HepG2 (cell line): ENCODE measurements around the gene GJC1. TPM values are rescaled to one million over a fixed set of nuclear protein-coding genes. Genes with fewer than 3 reads are reported as not detected.

Experiments
- ATAC-seq: fragments of 200-7000 bp; cut with Tn5 transposase; 3 replicates; pipeline ENCODE4 v1.9.1; 2020; ENCODE audit warnings: mild to moderate bottlenecking, moderate library complexity
- BruUV-seq: library from RNA; stranded (reverse); fragments of 400-500 nt; replicated peaks from 2 replicates; lab custom pipeline; 2021; lab: Mats Ljungman, UMichigan
- CTCF ChIA-PET: fragments of 300-600 bp; formaldehyde crosslinking; extraction: SDS; loops from one replicate; lab custom pipeline; 2021; ENCODE audit warnings: low total read pairs, inconsistent platforms, low intra/inter-chr PET ratio; lab: Yijun Ruan, JAX
- POLR2A ChIA-PET: fragments of 350-600 bp; sonication (Branson Sonifier 250); formaldehyde crosslinking; loops from one replicate; lab custom pipeline; 2020; ENCODE audit warnings: antibody characterized with exemption, inconsistent platforms; lab: Yijun Ruan, JAX
- DNase-seq: peaks from one replicate; pipeline ENCODE4 v3.0.0-alpha.2; 2015; ENCODE audit warnings: low spot score
- FAIRE-seq: peaks from 3 replicates; lab custom pipeline; 2011; peaks lifted over from hg19 to GRCh38; lab: Jason Lieb, UNC
- H2AFZ ChIP-seq: one replicate; pipeline ENCODE4 v1.6.1; 2011; ENCODE audit warnings: low read length, inconsistent platforms
- H3K27ac ChIP-seq: fragments of 300-600 bp; 3 replicates; pipeline ENCODE4 v1.8.0; 2011; ENCODE audit warnings: mixed run types, mild to moderate bottlenecking, mixed read lengths, low read length, inconsistent platforms; ENCODE audit not compliant: insufficient read depth; ENCODE audit errors: extremely low read length
- H3K27me3 ChIP-seq, 2 experiments: fragments of 200-600 bp in 1 of 2; 2 replicates in 1 of 2; 3 replicates in 1 of 2; pipeline versions ENCODE4 v1.6.0 to v1.8.0; 2011; ENCODE audit warnings: low read length in 2 of 2, mild to moderate bottlenecking in 2 of 2, moderate library complexity in 2 of 2, inconsistent platforms in 1 of 2; ENCODE audit not compliant: insufficient read depth in 2 of 2, control insufficient read depth in 1 of 2
- H3K36me3 ChIP-seq, 2 experiments: fragments of 200-600 bp in 1 of 2; replicated peaks in 1 of 2; 2 replicates in 1 of 2; 3 replicates in 1 of 2; pipeline versions ENCODE4 v1.5.1 to v1.8.0; 2011; ENCODE audit warnings: low read length in 2 of 2, inconsistent platforms in 1 of 2; ENCODE audit not compliant: insufficient read depth in 2 of 2, control insufficient read depth in 1 of 2
- H3K4me1 ChIP-seq: 2 replicates; pipeline ENCODE4 v1.5.1; 2012; ENCODE audit warnings: low read length, inconsistent platforms; ENCODE audit not compliant: insufficient read depth
- H3K4me2 ChIP-seq: 2 replicates; pipeline ENCODE4 v1.6.0; 2011; ENCODE audit warnings: low read depth, low read length, inconsistent platforms
- H3K4me3 ChIP-seq, 3 experiments: fragments of 200-600 bp in 1 of 3; sonication (generic), shearing (Covaris generic) in 1 of 3; replicated peaks in 1 of 3; 2 replicates each; pipeline ENCODE4 v1.5.1; 2011 to 2016; ENCODE audit warnings: low read length in 3 of 3, inconsistent platforms in 2 of 3, low read depth in 2 of 3, mild to moderate bottlenecking in 2 of 3, control low read depth in 1 of 3, mixed read lengths in 1 of 3; ENCODE audit not compliant: insufficient read depth in 1 of 3
- H3K79me2 ChIP-seq: one replicate; pipeline ENCODE4 v1.6.1; 2011; ENCODE audit warnings: low read length, inconsistent platforms; ENCODE audit not compliant: insufficient read depth
- H3K9ac ChIP-seq: 2 replicates; pipeline ENCODE4 v1.6.0; 2011; ENCODE audit warnings: mild to moderate bottlenecking, low read depth, low read length, inconsistent platforms; ENCODE audit not compliant: insufficient read depth
- H3K9me3 ChIP-seq: 2 replicates; pipeline ENCODE4 v1.5.1; 2012; ENCODE audit warnings: mild to moderate bottlenecking, low read length
- H4K20me1 ChIP-seq: 2 replicates; pipeline ENCODE4 v1.6.0; 2011; ENCODE audit warnings: inconsistent platforms, mild to moderate bottlenecking, low read length, moderate library complexity; ENCODE audit not compliant: insufficient read depth
- AGO1 ChIP-seq: fragments of 200-400 bp; formaldehyde crosslinking; IDR thresholded peaks from 2 replicates; pipeline ENCODE4 v1.6.1; 2017; ENCODE audit warnings: mild to moderate bottlenecking, low read depth, low read length, moderate library complexity; ENCODE audit not compliant: poor library complexity, severe bottlenecking
- CEBPB ChIP-seq: IDR thresholded peaks from 2 replicates; pipeline ENCODE4 v1.6.1; 2011; ENCODE audit warnings: low read depth, low read length, improper control_type of control experiment, borderline replicate concordance
- HOXA9 ChIP-seq: sonication (generic); formaldehyde crosslinking; IDR thresholded peaks from 2 replicates; pipeline ENCODE4 v1.8.1; 2022; ENCODE audit warnings: missing genetic modification reagents, mild to moderate bottlenecking, moderate library complexity, borderline replicate concordance
- KDM5B ChIP-seq: sonication (generic); formaldehyde crosslinking; IDR thresholded peaks from 2 replicates; pipeline ENCODE4 v1.4.0; 2020; ENCODE audit warnings: missing genetic modification reagents, mild to moderate bottlenecking, borderline replicate concordance
- ZBTB21 ChIP-seq: sonication (generic); formaldehyde crosslinking; IDR thresholded peaks from 2 replicates; pipeline ENCODE4 v1.4.0; 2020; ENCODE audit warnings: missing genetic modification reagents
- ZFYVE20 ChIP-seq: sonication (generic); formaldehyde crosslinking; IDR thresholded peaks from 2 replicates; pipeline ENCODE4 v1.8.0; 2023; ENCODE audit warnings: low read depth, mild to moderate bottlenecking, moderate library complexity, missing genetic modification reagents, borderline replicate concordance
- WGBS: methylation state at CpG from one replicate; pipeline ENCODE4 v1.1.6; 2017; ENCODE audit warnings: low lambda C conversion rate; 5-methylcytosine and 5-hydroxymethylcytosine counted together
- in situ Hi-C: cut with HindIII; loops from 2 replicates; pipeline ENCODE4 v1.10.0; 2017; ENCODE audit warnings: low pct_unique_long_range_greater_than_20kb; ENCODE audit not compliant: extremely low pct_ligation_motif_present
- intact Hi-C: fragments of 100-400 bp; cut with micrococcal nuclease; formaldehyde crosslinking; loops from one replicate; pipeline ENCODE4 v1.10.0; 2022; ENCODE audit not compliant: unreplicated experiment
- polyA plus RNA-seq, 8 experiments: library from polyadenylated mRNA; depleted of rRNA in 3 of 8; stranded (reverse) in 7 of 8; unstranded in 1 of 8; fragments of >200 nt; fragmentation: Illumina TruSeq in 4 of 8; extraction: Trizol in 4 of 8; gene quantifications; 2 replicates each; pipeline versions ENCODE4 v1.2.1 to v1.2.3, GENCODE V29; 2011 to 2016; ENCODE audit warnings: low read depth in 4 of 8, missing spikeins in 1 of 8, mixed read lengths in 1 of 8; ENCODE audit not compliant: insufficient read depth in 1 of 8
- total RNA-seq, 5 experiments: library from RNA; depleted of rRNA; stranded (reverse); fragments of >200 nt; fragmentation: Illumina TruSeq; extraction: Trizol; gene quantifications; 2 replicates each; pipeline ENCODE4 v1.2.3, GENCODE V29; 2016; ENCODE audit warnings: low read depth in 1 of 5
- TF ChIP-seq, protein P1 (sequence below): sonication (generic); formaldehyde crosslinking; IDR thresholded peaks from 2 replicates; pipeline ENCODE4 v1.5.0; 2020; ENCODE audit warnings: missing genetic modification reagents

The GJC1 gene
- total and polyA plus RNA-seq, 2 of the 13 experiments (the other 11 are each of a cell fraction or from before 2014, with no cell fraction given): 1.7 TPM

DNA sequence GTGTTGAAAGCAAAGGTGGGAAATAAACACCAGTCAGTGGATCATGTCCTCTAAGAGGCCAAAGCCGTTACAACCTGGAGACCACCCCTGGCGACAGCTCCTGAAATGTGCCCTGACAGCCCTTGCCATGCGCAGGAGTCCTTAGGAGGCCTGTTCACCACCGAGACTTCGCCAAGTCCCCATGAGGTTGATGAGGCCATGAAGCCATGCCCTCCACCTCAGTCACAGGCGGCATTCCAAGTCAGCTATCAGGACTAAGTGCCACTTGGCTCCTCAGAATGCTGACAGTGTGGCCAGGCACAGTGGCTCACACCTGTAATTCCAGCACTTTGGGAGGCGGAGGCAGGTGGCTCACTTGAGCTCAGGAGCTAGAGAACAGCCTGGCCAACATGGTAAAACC lies 44.2 kb downstream of the GJC1 start:
- 35% methylated on average over 2 of the region's 7 CpGs for WGBS
- intact Hi-C loops: no loop called here
- POLR2A ChIA-PET: no interaction called here
- BruUV-seq: no TSS peak
- Histone ChIP-seq H3K4me2 (no peak overlapping the region), H3K79me2 (no peaks in the 10 kb centered on the region), H3K4me3 (no peak overlapping the region), H3K36me3 (no peaks in the 10 kb centered on the region), H3K4me1 (peaks cover 19% of the 10 kb centered on the region; the same call in 1 of the 2 replicates), H3K9me3 (no peaks in the 10 kb centered on the region), H3K27me3 (peaks cover 7 to 50% of the 10 kb centered on the region in 2 experiments; a peak in 4 of 5 replicates), H2AFZ (no peak overlapping the region), H4K20me1 (no peaks in the 10 kb centered on the region), H3K9ac (no peak overlapping the region), H3K27ac (no peak overlapping the region)
- no peak for TF ChIP-seq CEBPB
- TF ChIP-seq AGO1: no peak
- no peak for TF ChIP-seq HOXA9
- no peak for TF ChIP-seq ZFYVE20 (CRISPR knock-in tag)
- no peak for TF ChIP-seq KDM5B
- TF ChIP-seq ZBTB21: no peak
- TF ChIP-seq, protein P1, sequence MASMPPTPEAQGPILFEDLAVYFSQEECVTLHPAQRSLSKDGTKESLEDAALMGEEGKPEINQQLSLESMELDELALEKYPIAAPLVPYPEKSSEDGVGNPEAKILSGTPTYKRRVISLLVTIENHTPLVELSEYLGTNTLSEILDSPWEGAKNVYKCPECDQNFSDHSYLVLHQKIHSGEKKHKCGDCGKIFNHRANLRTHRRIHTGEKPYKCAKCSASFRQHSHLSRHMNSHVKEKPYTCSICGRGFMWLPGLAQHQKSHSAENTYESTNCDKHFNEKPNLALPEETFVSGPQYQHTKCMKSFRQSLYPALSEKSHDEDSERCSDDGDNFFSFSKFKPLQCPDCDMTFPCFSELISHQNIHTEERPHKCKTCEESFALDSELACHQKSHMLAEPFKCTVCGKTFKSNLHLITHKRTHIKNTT: no peak
- in situ Hi-C loops: loop anchor here (25.0 kb wide), 1 partner anchor 226 kb away; no protein-coding TSS in a partner anchor
- CTCF ChIA-PET: no interaction called here
- ATAC-seq (no peak), FAIRE-seq (no peak), DNase-seq (no peak)
